Heart right ventricle (tissue), 16 donors: ENCODE results near the gene CCDC69. TPM values are rescaled to one million over a fixed set of nuclear protein-coding genes. Genes with fewer than 3 reads are reported as not detected.
A peak's percentile ranks its signal among the peaks of the same experiment; 100 is the strongest.

Experiments
- ATAC-seq, 8 donors: fragments of 200-7000 bp; cut with Tn5 transposase; one replicate each; pipeline ENCODE4 v1.9.1; 2020; ENCODE audit warnings: mild to moderate bottlenecking in 8 of 8, moderate library complexity in 8 of 8, moderate number of reproducible peaks in 1 of 8
- DNase-seq, 2 donors: peaks; one replicate each; pipeline ENCODE4 v3.0.0-alpha.2; 2020
- H3K27ac ChIP-seq, 10 donors: fragments of 200-600 bp; sonication (generic) in 2 of 10; one replicate each; pipeline versions ENCODE4 v1.5.0 to v1.8.0; 2020 to 2022; ENCODE audit warnings: mild to moderate bottlenecking in 3 of 10
- H3K27me3 ChIP-seq, 7 donors: fragments of 200-600 bp; one replicate each; pipeline ENCODE4 v1.8.0; 2021 to 2022; ENCODE audit warnings: mild to moderate bottlenecking in 2 of 7
- H3K36me3 ChIP-seq, 9 donors: fragments of 200-600 bp; sonication (generic) in 1 of 9; one replicate each; pipeline versions ENCODE4 v1.5.0 to v1.8.0; 2020 to 2022; ENCODE audit warnings: mild to moderate bottlenecking in 2 of 9
- H3K4me1 ChIP-seq, 9 donors: fragments of 200-600 bp; sonication (generic) in 1 of 9; one replicate each; pipeline versions ENCODE4 v1.5.0 to v1.8.0; 2020 to 2022; ENCODE audit warnings: mild to moderate bottlenecking in 4 of 9
- H3K4me3 ChIP-seq, 10 donors: fragments of 200-600 bp; sonication (generic) in 2 of 10; one replicate each; pipeline versions ENCODE4 v1.5.0 to v1.8.0; 2020 to 2022; ENCODE audit warnings: mild to moderate bottlenecking in 7 of 10, moderate library complexity in 2 of 10
- H3K9me3 ChIP-seq, 11 donors: fragments of 200-600 bp in 10 of 11; sonication (generic) in 2 of 11; one replicate each; pipeline versions ENCODE4 v1.5.0 to v1.8.0; 2013 to 2022; ENCODE audit warnings: mild to moderate bottlenecking in 2 of 11, control low read depth in 1 of 11, moderate library complexity in 1 of 11
- WGBS, 2 donors: extraction: QIAGEN DNeasy Blood & Tissue Kit; methylation state at CpG; one replicate each; pipeline ENCODE4 v1.1.7; 2013; ENCODE audit warnings: inconsistent platforms in 1 of 2; 5-methylcytosine and 5-hydroxymethylcytosine counted together
- intact Hi-C, 10 donors: fragments of 100-400 bp; cut with DNase I; formaldehyde crosslinking; loops; one replicate each; pipeline versions ENCODE4 v1.11.1 to v1.14.2; 2022
- polyA plus RNA-seq, 2 donors: library from polyadenylated mRNA; stranded (reverse); fragments of 200-250 nt; gene quantifications; one replicate each; pipeline ENCODE4 v1.2.3, GENCODE V29; 2013
- total RNA-seq, 10 donors: library from RNA; stranded (reverse); fragmentation: NEBNext Ultra II Directional in 3 of 10; extraction: Animal tissue kit (Norgen Biotek cat#: 25700) in 3 of 10; gene quantifications; one replicate each; pipeline versions ENCODE4 v1.2.1 to v1.2.4, GENCODE V29; 2021 to 2023
- TF ChIP-seq, protein P1 (sequence below), 9 donors: fragments of 200-600 bp; sonication (generic) in 2 of 9; IDR thresholded peaks; one replicate each; pipeline versions ENCODE4 v1.5.0 to v1.8.0; 2021 to 2022; ENCODE audit warnings: antibody characterized with exemption in 9 of 9, mild to moderate bottlenecking in 5 of 9, moderate library complexity in 1 of 9
- donor health status: Arrhythmogenic right ventricular cardiomyopathy.
- donor health status: ischemic (EF 13 %, LVEDD 7.1; RV severe dilation, severe dysfunction).
- donor health status: healthy with polysubstance abuse.
- donor health status: DM: no; HTN: yes; CAD: no.
- donor health status: DM: no; HTN: no; CAD: no.
- donor health status: ischemic (EF 25% LVEDD 6.9; RV normal size, moderate dysfunction).
- donor health status: ischemic (EF 25% LVEDD 5.7; RV mildly dilated, moderate dysfunction).
- donor health status: healthy.
- donor health status: DM: yes; HTN: yes; CAD: no.
- donor health status: Ischemic cardiomyopathy.
- donor health status: ischemic (EF 35%, LVEDD 5.7; RV mildly dilated, moderate dysfunction).
- donor health status: nonischemic (EF 11% LVEDD 7.7; RV severe dilation, severe dysfunction).
- donor health status: DM: yes; HTN: yes; CAD: no.
- donor health status: PGD.
- donor health status: ischemic (EF 29% LVEDD 5.4; RV normal size, mild dysfunction).
- donor health status: nonischemic (EF 23%, LVEDD 6.1; RV moderate dilation, normal function).

The CCDC69 gene
- total and polyA plus RNA-seq, 12 donors = 50.8 to 191 (median 104) TPM

DNA sequence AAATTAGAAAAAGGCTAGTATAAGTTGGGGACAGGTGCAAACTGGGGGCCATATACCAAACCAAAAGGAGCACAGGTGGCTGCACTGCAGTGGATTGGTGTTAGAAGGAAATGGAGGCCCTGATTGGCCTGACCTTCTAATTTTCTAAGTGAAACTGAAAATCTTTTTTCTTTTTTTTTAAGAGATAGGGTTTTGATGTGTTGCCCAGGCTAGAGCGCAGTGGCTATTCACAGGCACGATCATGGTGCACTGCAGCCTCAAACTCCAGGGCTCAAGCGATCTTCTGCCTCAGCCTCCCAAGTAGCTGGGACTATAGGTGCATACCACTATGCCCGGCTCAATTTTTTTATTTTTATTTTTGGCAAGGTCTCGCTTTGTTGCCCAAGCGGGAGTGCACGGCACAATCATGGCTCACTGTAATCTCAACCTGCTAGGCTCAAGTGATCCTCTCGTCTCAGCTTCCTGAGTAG, 9.8 kb upstream of the CCDC69 start:
- intact Hi-C loops = loop anchor here in 4 of 10 donors (10.0 kb wide), 3 partner anchors 59 to 179 kb away; no protein-coding TSS in a partner anchor
- Histone ChIP-seq H3K4me3 (no peak overlapping the region), H3K36me3 (no peaks in the 10 kb centered on the region), H3K9me3 (no peaks in the 10 kb centered on the region), H3K27ac (peak overlapping the region in 3 of 10 donors; percentile 56 to 83 (median 78)), H3K27me3 (no peaks in the 10 kb centered on the region), H3K4me1 (peaks cover 11 to 48% (median 28%) of the 10 kb centered on the region in 9 donors)
- no peak for DNase-seq
- TF ChIP-seq, protein P1, sequence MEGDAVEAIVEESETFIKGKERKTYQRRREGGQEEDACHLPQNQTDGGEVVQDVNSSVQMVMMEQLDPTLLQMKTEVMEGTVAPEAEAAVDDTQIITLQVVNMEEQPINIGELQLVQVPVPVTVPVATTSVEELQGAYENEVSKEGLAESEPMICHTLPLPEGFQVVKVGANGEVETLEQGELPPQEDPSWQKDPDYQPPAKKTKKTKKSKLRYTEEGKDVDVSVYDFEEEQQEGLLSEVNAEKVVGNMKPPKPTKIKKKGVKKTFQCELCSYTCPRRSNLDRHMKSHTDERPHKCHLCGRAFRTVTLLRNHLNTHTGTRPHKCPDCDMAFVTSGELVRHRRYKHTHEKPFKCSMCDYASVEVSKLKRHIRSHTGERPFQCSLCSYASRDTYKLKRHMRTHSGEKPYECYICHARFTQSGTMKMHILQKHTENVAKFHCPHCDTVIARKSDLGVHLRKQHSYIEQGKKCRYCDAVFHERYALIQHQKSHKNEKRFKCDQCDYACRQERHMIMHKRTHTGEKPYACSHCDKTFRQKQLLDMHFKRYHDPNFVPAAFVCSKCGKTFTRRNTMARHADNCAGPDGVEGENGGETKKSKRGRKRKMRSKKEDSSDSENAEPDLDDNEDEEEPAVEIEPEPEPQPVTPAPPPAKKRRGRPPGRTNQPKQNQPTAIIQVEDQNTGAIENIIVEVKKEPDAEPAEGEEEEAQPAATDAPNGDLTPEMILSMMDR (IDR thresholded peaks at IDR 0.05) = no peak
- no peak for ATAC-seq
- 70 to 77% methylated on average over 8 of the region's 8 CpGs for whole genome bisulfite sequencing, 2 donors

DNA sequence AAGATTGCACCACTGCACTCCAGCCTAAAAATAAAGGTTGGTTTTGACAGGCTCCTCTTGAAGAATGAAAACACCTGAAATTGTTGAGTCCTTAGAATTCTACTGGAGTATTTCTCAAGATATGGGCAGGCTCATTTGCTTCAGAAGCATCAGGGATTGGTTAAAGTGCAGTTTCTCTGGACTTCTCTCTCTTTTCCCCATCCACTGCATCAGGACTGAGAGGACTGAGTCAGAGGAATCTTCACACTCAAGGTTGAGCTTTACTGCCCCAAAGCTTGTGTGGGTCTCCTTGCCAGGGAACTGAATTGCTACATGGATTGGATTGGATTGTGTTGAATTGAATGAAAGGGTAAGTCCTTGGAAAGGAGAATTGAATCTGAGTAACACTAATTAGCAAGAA, 7.5 kb upstream of the CCDC69 start:
- ATAC-seq (no peak), DNase-seq (no peak)
- intact Hi-C loops = loop anchor here in 4 of 10 donors (10.0 kb wide), 3 partner anchors 57 to 177 kb away; no protein-coding TSS in a partner anchor
- TF ChIP-seq, protein P1 (IDR thresholded peaks at IDR 0.05) = no peak
- H3K9me3 ChIP-seq = no peaks in the 10 kb centered on the region
- peaks cover 10 to 34% (median 20%) of the 10 kb centered on the region in 9 donors for H3K4me1 ChIP-seq
- H3K36me3 ChIP-seq = no peaks in the 10 kb centered on the region
- no peak overlapping the region for H3K27ac ChIP-seq
- no peaks in the 10 kb centered on the region for H3K27me3 ChIP-seq
- no peak overlapping the region for H3K4me3 ChIP-seq

DNA sequence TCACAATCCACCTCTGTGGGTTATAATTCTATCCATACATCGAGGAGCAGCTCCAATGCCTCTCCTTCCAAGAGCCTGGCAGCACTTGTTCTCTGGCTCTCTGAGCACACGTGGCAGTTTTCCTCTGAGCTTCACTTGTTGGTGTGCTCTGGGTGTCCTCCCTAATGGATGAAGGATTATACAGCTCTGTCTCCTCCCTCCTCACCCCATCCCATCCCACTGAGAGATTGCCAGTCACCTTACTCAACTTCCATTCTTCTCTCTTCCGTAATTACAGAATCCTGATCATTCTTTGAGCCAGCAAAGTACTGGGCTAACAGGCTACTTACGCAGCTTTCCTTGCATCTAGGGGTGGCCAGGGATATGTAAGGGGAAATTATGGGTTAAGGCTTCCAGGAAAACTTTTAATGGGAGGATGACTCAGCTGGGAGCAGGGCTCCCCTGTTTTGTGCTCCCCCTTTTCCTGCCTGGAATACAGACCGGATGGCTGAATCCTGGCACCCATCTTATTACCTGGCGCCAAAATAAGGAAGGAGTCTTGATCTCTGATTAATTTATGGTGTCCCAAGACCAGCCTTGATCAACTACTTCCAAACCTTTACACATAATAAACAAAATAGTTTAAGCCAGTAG, 6.3 kb upstream of the CCDC69 start:
- H3K4me3 ChIP-seq = no peak overlapping the region
- no peaks in the 10 kb centered on the region for H3K27me3 ChIP-seq
- H3K4me1 ChIP-seq = peaks cover 7 to 30% (median 17%) of the 10 kb centered on the region in 9 donors
- DNase-seq = no peak
- intact Hi-C loops = loop anchor here in 4 of 10 donors (10.0 kb wide), 3 partner anchors 55 to 175 kb away; no protein-coding TSS in a partner anchor
- H3K9me3 ChIP-seq = no peaks in the 10 kb centered on the region
- no peaks in the 10 kb centered on the region for H3K36me3 ChIP-seq
- H3K27ac ChIP-seq = peak overlapping the region in 6 of 10 donors; percentile 8 to 62 (median 24)
- 61 to 69% methylated on average over 6 of the region's 6 CpGs for WGBS, 2 donors
- TF ChIP-seq, protein P1 (IDR thresholded peaks at IDR 0.05) = no peak
- ATAC-seq = peak in 4 of 8 donors; percentile 25 to 54 (median 43)

DNA sequence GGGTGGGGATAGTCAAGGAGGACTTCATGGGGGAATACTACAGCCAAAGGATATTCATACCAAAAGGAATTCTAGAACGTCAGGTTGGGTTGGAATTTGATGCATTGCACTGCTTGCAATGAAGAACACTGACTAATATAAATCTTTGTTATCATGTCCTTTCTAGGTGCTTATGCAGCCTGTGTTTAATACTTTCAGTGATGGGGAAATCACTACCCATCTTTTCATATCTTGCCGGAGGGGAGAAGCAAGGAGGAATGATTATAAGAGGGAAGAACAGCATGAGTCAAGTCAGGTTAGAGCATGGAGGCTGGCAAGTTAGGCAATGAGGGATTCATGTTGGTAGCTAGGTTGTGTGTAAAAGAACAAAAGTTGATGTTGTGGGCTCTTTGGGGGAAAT, 5.1 kb upstream of the CCDC69 start:
- peaks cover 3 to 29% (median 11%) of the 10 kb centered on the region in 9 donors for H3K4me1 ChIP-seq
- intact Hi-C loops = no loop called here
- TF ChIP-seq, protein P1 (IDR thresholded peaks at IDR 0.05) = no peak
- H3K27me3 ChIP-seq = no peaks in the 10 kb centered on the region
- H3K9me3 ChIP-seq = no peaks in the 10 kb centered on the region
- WGBS, 2 donors = 81 to 84% methylated on average over 2 of the region's 2 CpGs
- H3K27ac ChIP-seq = no peak overlapping the region
- ATAC-seq (no peak), DNase-seq (no peak)
- H3K36me3 ChIP-seq = no peaks in the 10 kb centered on the region
- no peak overlapping the region for H3K4me3 ChIP-seq
